Breast epithelium (tissue), 3 donors: ENCODE results near the gene CYB5R3.

ENCODE experiments used
- POLR2A ChIP-seq: fragments of 450-650 bp; IDR thresholded peaks from one replicate; pipeline ENCODE4 v1.6.1; 2016; ENCODE audit warnings: antibody characterized with exemption, mild to moderate bottlenecking, moderate library complexity
- POLR2AphosphoS5 ChIP-seq, 3 donors: sonication (generic); formaldehyde crosslinking; IDR thresholded peaks; one replicate each; pipeline ENCODE4 v1.6.1; 2017; ENCODE audit warnings: antibody characterized with exemption in 3 of 3
- TF ChIP-seq, protein P1 (sequence below), 3 donors: fragments of 450-650 bp; IDR thresholded peaks; one replicate each; pipeline ENCODE4 v1.5.1; 2016 to 2017; ENCODE audit warnings: antibody characterized with exemption in 3 of 3, mild to moderate bottlenecking in 3 of 3, moderate library complexity in 3 of 3

DNA sequence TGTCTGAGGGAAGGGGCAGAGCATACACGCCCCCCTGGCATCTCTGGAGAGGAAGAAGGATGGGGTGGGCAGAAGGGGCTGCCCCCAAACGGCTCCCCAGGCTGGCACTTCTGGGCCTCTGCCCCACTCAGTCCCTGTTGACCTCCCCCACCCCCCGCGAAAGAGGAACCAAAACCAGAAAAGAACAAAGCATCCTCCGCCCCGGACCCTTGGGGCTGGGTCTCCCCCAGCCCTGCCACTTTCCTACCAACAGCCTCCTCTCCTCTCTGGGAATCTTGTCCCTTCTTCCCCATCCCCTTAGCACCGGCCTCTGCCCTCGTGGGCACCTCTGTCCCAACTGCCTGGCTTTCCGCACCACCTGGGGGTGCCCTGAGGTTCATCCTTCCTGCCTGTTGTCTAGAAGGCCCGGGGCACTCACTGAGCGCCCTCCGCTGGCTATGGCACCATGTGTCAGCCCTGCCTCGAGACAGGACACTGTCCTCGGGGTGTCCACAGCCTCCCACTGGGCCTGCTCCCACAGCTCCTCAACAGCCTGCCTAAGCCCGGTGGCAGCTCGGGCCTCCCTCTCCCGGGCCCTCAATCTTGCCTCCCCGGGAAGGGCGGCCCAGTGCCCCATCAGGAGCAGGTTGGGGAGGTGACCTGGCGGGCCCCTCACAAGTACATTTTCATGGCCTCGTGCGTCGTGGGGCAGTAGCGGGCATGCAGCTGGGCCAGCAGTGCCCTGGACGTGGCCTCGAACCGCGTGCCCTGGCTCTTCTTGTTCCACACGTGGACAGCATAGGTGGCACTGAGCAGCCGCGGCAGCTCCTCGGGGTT lies 43.3 kb upstream of the CYB5R3 start:
- TF ChIP-seq, protein P1, sequence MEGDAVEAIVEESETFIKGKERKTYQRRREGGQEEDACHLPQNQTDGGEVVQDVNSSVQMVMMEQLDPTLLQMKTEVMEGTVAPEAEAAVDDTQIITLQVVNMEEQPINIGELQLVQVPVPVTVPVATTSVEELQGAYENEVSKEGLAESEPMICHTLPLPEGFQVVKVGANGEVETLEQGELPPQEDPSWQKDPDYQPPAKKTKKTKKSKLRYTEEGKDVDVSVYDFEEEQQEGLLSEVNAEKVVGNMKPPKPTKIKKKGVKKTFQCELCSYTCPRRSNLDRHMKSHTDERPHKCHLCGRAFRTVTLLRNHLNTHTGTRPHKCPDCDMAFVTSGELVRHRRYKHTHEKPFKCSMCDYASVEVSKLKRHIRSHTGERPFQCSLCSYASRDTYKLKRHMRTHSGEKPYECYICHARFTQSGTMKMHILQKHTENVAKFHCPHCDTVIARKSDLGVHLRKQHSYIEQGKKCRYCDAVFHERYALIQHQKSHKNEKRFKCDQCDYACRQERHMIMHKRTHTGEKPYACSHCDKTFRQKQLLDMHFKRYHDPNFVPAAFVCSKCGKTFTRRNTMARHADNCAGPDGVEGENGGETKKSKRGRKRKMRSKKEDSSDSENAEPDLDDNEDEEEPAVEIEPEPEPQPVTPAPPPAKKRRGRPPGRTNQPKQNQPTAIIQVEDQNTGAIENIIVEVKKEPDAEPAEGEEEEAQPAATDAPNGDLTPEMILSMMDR (IDR thresholded peaks at IDR 0.05), result no peak
- TF ChIP-seq POLR2A (no peak), POLR2AphosphoS5 (IDR thresholded peaks at IDR 0.05) (no peak)
